ENCODE results near the gene TNS1.

Gene TNS1

DNA sequence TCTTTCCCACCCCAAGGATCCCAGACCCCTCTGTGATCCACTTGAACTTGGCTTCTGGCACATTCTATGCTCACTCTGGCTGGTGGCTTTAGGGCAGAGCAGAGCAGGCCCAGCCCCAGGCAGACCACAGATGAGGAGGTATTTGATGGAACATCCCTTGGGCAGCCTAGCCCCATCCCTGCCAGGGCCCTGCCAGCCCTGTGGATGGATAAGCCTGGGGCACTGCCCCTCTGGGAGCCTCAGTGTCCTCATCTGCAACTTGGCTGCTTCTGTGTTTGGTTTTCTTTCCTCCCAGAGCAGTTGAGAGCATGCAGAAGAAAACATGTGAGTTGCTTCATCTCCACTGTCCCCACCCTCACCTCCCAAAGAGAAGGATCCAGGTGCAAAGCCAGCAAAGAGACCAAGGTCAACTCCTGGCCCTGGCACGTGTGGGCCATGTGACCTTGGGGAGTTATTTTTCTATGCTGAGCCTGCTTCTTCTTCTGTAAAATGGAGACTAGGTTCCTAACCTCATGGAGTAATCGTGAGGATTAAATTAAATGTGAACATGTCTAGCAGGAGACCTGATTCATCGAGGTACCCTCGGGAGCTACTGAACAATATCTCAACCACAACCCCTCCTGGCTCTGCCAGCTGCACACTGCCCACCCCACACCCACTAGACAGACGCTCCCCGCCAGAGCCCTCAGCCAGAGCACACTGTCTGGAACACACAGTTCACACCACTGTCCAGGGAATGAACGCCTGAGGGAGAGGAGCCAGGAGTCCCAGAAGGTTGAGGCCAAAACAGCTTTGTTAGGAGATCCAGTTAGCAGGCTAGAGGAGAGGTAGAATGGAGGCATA, 14.6 kb upstream of the TNS1 start:
- Histone ChIP-seq H3K27me3 (ENCODE audit: control insufficient read depth, insufficient read depth, low read length) (no peaks in the 10 kb centered on the region), H3K27ac (no peak overlapping the region), H3K36me3 (ENCODE audit: control insufficient read depth, insufficient read depth, low read length) (no peaks in the 10 kb centered on the region), H3K9ac (no peak overlapping the region), H2AFZ (no peak overlapping the region), H3K4me1 (no peaks in the 10 kb centered on the region), H3K4me3 (ENCODE audit: low read depth, low read length) (no peak overlapping the region), H3K4me2 (ENCODE audit: low read length) (no peak overlapping the region), H3K79me2 (no peaks in the 10 kb centered on the region), H3K9me3 (ENCODE audit: control insufficient read depth, low read length) (no peaks in the 10 kb centered on the region)
- TF ChIP-seq, protein P1, sequence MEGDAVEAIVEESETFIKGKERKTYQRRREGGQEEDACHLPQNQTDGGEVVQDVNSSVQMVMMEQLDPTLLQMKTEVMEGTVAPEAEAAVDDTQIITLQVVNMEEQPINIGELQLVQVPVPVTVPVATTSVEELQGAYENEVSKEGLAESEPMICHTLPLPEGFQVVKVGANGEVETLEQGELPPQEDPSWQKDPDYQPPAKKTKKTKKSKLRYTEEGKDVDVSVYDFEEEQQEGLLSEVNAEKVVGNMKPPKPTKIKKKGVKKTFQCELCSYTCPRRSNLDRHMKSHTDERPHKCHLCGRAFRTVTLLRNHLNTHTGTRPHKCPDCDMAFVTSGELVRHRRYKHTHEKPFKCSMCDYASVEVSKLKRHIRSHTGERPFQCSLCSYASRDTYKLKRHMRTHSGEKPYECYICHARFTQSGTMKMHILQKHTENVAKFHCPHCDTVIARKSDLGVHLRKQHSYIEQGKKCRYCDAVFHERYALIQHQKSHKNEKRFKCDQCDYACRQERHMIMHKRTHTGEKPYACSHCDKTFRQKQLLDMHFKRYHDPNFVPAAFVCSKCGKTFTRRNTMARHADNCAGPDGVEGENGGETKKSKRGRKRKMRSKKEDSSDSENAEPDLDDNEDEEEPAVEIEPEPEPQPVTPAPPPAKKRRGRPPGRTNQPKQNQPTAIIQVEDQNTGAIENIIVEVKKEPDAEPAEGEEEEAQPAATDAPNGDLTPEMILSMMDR (IDR thresholded peaks at IDR 0.05) = no peak

DNA sequence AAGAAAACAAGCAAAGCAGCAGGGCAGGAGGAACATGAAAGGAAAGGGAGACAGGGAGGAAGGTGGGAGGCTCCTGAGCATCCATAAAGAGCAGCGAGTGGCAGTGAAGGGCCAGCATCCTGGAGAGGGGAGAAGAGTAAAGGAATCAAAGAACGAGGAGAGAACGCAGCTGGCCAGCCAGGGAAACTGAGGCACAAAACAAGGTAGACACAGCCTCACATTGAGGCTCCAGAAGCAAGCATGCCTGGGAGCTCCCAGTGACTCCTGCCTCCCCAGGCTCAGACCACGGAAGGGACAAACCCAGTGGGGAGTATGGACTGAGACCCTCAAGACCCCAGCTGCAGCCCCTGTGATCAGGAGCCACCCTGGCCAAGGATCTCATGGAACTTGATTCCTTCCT, 14.0 kb upstream of the TNS1 start:
- TF ChIP-seq, protein P1 (IDR thresholded peaks at IDR 0.05) = no peak
- H3K27ac ChIP-seq = no peak overlapping the region
- no peak overlapping the region for H3K4me3 ChIP-seq (ENCODE audit: low read depth, low read length)
- H2AFZ ChIP-seq = no peak overlapping the region
- no peaks in the 10 kb centered on the region for H3K79me2 ChIP-seq
- no peaks in the 10 kb centered on the region for H3K36me3 ChIP-seq (ENCODE audit: control insufficient read depth, insufficient read depth, low read length)
- H3K9ac ChIP-seq = no peak overlapping the region
- no peaks in the 10 kb centered on the region for H3K4me1 ChIP-seq
- H3K9me3 ChIP-seq (ENCODE audit: control insufficient read depth, low read length) = no peaks in the 10 kb centered on the region
- no peaks in the 10 kb centered on the region for H3K27me3 ChIP-seq (ENCODE audit: control insufficient read depth, insufficient read depth, low read length)
- no peak overlapping the region for H3K4me2 ChIP-seq (ENCODE audit: low read length)

DNA sequence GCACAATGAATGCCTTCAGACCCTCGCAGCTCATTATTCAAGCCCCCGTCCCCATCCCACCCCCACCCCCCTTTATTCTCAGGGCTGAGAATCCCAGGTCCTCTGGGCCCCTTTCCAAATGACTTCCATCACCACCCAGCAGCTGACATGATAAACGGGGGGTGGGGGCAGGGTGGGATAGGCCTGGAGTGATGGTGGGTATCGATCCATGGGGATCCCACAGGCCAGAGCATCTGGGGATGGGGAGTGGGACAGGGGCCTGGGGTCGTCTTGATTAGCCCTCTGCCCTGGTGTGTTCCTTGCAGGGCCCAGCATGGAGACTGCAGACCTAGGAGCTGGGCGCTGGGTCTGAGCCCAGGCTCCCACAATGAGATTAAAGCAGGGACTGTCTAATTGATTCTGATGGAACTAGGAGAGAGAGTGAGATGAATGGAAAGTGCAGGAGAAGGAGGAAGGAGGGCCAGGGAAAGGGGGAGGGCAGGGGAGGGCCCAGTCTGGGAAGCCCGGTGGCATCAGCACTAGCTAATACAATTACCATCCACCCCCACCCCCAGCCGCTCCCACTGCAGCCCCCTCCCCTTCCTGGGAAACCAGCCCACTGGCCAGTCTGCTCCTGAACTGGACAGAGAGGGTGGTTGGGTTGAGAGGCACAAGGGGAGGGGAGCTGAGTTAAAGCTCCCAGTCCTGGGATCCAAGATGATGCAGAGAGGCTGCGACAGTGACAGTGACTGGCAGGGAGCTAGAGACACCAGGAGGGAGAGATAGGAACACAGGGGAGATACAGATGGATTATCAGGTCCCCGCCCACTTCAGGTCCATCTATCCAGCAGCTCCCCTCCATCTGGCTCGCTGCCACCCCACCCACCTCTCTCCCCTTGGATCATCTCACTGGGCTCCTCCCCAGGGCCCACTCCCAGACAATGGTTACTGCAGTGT, 13.1 kb upstream of the TNS1 start:
- Histone ChIP-seq H3K9me3 (ENCODE audit: control insufficient read depth, low read length) (no peaks in the 10 kb centered on the region), H3K4me1 (peaks cover under 1% of the 10 kb centered on the region), H3K27ac (no peak overlapping the region), H3K79me2 (no peaks in the 10 kb centered on the region), H3K9ac (no peak overlapping the region), H3K36me3 (ENCODE audit: control insufficient read depth, insufficient read depth, low read length) (no peaks in the 10 kb centered on the region), H3K4me3 (ENCODE audit: low read depth, low read length) (no peak overlapping the region), H3K27me3 (ENCODE audit: control insufficient read depth, insufficient read depth, low read length) (no peaks in the 10 kb centered on the region), H3K4me2 (ENCODE audit: low read length) (no peak overlapping the region), H2AFZ (no peak overlapping the region)
- TF ChIP-seq, protein P1 (IDR thresholded peaks at IDR 0.05) = no peak

GRCh38 chr2:218014706-218015585, 12.2 kb upstream of the TNS1 start:
- Histone ChIP-seq H2AFZ (no peak overlapping the region), H3K4me1 (peaks cover 2% of the 10 kb centered on the region), H3K9ac (no peak overlapping the region), H3K4me2 (ENCODE audit: low read length) (no peak overlapping the region), H3K79me2 (no peaks in the 10 kb centered on the region), H3K4me3 (ENCODE audit: low read depth, low read length) (no peak overlapping the region), H3K36me3 (ENCODE audit: control insufficient read depth, insufficient read depth, low read length) (no peaks in the 10 kb centered on the region), H3K27me3 (ENCODE audit: control insufficient read depth, insufficient read depth, low read length) (no peaks in the 10 kb centered on the region), H3K9me3 (ENCODE audit: control insufficient read depth, low read length) (no peaks in the 10 kb centered on the region), H3K27ac (no peak overlapping the region)
- TF ChIP-seq, protein P1 (IDR thresholded peaks at IDR 0.05) = no peak
